GM15510 (cell line): ENCODE measurements around the gene SLC18A3.

Experiments used
- POLR2A ChIP-seq: IDR thresholded peaks from 3 replicates; pipeline ENCODE4 v1.6.1; 2011; ENCODE audit warnings: borderline replicate concordance; ENCODE audit not compliant: insufficient read length; ENCODE audit errors: extremely low read depth

The SLC18A3 gene

GRCh38 chr10:49614242-49615198, 4.4 kb downstream of the SLC18A3 start:
- TF ChIP-seq POLR2A = no peak

- TF ChIP-seq POLR2A = no peak
Measured at GRCh38 chr10:49615213-49615612, 5.1 kb downstream of the SLC18A3 start.

DNA sequence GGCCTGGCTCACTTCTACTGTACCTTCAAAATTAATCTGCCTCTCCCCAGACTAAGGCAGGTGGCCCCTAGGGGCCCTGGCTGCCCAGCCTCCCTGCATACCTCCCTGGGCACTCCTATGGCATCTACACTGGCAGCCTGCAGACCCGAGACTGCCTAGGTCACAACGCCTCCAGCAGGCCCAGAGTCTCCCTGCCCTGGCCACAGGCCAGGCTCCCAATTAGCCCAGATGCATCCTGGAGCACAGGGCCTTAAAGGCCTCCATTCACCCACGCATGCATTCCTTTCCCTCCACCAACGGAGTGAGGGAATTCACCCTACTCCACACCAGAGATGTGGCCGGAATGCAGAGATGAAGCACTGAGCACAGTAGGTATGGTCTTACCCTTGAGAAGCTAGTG, 5.6 kb downstream of the SLC18A3 start:
- TF ChIP-seq POLR2A = no peak

GRCh38 chr10:49616421-49617101, 6.5 kb downstream of the SLC18A3 start:
- TF ChIP-seq POLR2A = no peak

DNA sequence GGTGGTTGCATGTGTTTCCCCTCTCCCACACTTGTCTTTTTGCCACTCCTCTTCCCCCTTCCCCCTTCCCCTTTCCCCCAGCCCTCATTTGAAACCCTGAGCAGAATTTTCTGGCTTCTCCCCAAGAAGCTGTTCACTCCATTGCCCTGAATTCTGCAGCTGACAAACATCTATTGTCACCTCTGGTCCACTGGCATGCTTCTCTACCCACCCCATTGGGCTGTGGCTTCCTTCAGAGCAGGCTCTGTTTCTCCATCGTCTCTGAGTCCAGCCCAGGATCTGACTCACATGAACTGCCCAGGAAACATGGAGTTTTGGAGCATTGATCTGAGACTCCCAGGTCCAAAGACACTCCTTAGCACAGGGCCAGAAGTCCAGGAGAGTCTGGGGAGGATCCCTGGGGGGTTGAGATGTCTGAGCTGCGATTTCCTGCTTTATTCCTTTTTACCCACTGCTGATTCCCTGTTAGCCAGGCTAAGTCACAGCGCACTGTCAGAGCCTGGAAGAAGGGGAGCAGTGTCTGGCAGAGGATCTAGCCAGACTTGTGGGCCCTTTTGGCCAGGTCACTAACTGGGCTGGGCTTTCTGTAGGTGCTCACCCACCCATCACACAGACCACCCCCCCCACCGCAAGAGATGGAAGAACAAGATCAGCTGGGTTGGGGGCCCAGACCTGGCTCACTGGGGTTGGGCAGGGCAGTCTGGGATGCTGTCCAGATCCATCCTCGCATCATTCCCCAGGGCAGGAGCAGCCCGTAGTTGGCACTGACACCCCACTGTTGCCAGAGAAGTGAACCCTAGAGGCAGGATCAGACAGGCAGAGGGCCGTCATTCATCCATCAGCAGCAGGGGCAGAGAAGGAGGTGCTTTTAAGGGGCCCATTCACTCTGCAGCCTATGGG, 7.3 kb downstream of the SLC18A3 start:
- no peak for TF ChIP-seq POLR2A

DNA sequence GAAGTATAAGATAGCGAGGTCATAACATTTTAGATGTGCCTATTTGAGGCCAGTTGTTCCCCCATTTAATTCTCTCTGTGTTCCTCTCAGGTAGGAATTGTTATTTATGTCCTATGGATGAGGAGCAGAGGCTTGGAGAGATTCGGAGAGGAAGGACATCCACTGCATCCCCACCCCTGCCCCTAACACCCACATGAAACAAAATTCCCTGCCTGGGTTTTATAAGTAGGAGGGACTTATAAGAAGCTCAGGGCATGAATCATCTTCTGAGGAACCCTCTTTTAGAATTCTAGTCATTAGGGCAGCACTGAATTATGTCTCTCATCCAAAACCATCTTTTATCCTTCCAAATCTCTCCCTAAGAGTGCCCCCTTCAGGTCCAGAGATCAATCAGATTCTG, 8.7 kb downstream of the SLC18A3 start:
- no peak for TF ChIP-seq POLR2A

GRCh38 chr10:49619613-49620012, 9.5 kb downstream of the SLC18A3 start:
- TF ChIP-seq POLR2A = no peak

DNA sequence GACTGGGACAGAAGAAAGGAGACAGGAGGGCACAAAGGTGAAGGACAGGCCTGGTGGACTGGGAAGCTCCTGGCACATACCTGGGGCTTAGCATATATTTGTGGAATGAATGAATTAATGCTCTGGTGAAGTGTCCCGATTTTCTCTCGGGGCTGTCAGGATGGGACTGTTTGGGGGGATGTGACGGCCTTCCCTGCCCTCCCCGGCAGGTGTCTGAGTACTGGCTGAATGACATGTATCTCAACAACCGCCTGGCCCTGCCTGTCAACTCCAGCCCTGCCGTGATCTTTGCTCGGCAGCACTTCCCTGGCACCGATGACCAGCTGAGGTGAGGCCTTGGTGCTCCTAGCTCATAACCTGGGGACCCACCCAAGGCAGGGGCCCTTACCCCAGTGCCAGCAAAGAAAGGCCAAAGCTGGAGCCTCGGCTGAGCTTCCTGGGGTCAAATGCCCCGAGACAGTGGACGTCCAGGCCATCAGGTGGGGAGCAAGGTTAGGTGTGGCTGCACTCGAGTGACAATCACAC, 10.2 kb downstream of the SLC18A3 start:
- no peak for TF ChIP-seq POLR2A

- TF ChIP-seq POLR2A = no peak
Measured at GRCh38 chr10:49620841-49621378, 10.8 kb downstream of the SLC18A3 start.

DNA sequence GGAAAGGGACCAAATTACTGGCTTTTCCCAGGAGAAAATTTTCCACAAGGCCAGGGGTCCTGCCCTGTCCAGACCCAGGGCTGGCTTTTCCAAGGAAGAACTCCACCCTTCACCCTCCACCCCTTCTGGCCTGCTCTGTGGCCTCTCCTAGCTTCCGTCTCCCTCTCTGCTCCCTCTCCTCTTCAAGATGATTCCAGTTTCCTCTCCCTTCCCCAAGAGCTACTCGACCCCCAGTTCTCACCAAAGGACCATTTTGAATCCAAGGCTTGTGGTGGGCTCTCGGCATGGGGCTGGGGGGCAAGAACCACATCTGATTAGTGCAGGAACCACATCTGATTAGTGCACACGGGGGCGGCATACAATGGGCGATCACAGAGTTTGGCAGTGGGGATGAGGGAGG, 11.5 kb downstream of the SLC18A3 start:
- no peak for TF ChIP-seq POLR2A

GRCh38 chr10:49622426-49623425, 12.6 kb downstream of the SLC18A3 start:
- no peak for TF ChIP-seq POLR2A

DNA sequence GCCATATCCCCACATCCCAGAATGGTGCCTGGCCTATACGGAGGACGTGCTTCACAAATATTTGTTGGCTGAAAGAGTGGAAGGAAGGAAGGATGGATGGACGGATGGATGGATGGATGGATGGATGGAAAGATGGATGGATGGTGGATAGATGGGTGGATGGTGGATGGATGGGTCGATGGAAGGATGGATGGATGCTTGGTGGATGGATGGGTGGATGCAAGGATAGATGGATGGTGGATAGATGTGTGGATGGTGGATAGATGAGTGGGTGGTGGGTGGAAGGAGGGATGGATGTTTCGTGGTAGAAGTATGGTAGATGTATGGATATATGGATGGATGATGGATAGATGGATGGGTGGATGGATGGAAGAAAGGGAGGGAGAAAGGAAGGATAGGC, 14.5 kb downstream of the SLC18A3 start:
- no peak for TF ChIP-seq POLR2A

- no peak for TF ChIP-seq POLR2A
Measured at GRCh38 chr10:49625411-49625810, 15.3 kb downstream of the SLC18A3 start.
